OCI-LY1 (cell line): ENCODE measurements around the gene GAGE10.
"Not testable (repeated sequence)": the region's sequence is repeated elsewhere in the genome, so short reads cannot be mapped to it uniquely, and the experiment has no call there.

Source experiments
- H2AFZ ChIP-seq: fragments of 200-600 bp; sonication (generic), shearing (Covaris generic); 2 replicates; pipeline ENCODE4 v1.6.0; 2014; ENCODE audit warnings: antibody characterized with exemption, mild to moderate bottlenecking, low read length
- H3F3A ChIP-seq: fragments of 200-600 bp; sonication (generic), shearing (Covaris generic); 2 replicates; pipeline ENCODE4 v1.6.0; 2014; ENCODE audit warnings: mild to moderate bottlenecking, antibody characterized with exemption, low read length, moderate library complexity; ENCODE audit not compliant: insufficient read depth
- H3K27ac ChIP-seq: fragments of 200-600 bp; sonication (generic); 2 replicates; pipeline ENCODE4 v1.5.1; 2014; ENCODE audit warnings: low read length, mixed run types, mild to moderate bottlenecking, low read depth; ENCODE audit not compliant: poor library complexity, severe bottlenecking
- H3K27me3 ChIP-seq: fragments of 200-600 bp; sonication (generic); 2 replicates; pipeline ENCODE4 v1.6.0; 2014; ENCODE audit warnings: antibody characterized with exemption, mild to moderate bottlenecking, low read length, moderate library complexity; ENCODE audit not compliant: insufficient read depth
- H3K36me3 ChIP-seq: fragments of 200-600 bp; sonication (generic); 2 replicates; pipeline ENCODE4 v1.6.1; 2014; ENCODE audit warnings: mild to moderate bottlenecking, antibody characterized with exemption, low read length, moderate library complexity, mixed read lengths; ENCODE audit not compliant: insufficient read depth
- H3K4me1 ChIP-seq: fragments of 200-600 bp; sonication (generic); 2 replicates; pipeline ENCODE4 v1.5.1; 2014; ENCODE audit warnings: mild to moderate bottlenecking, low read length, moderate library complexity; ENCODE audit not compliant: insufficient read depth, severe bottlenecking
- H3K4me2 ChIP-seq: fragments of 200-600 bp; sonication (generic), shearing (Covaris generic); 2 replicates; pipeline ENCODE4 v1.6.1; 2014; ENCODE audit warnings: low read length
- H3K4me3 ChIP-seq: fragments of 200-600 bp; sonication (generic); 2 replicates; pipeline ENCODE4 v1.5.1; 2014; ENCODE audit warnings: low read length, low read depth, mild to moderate bottlenecking, mixed read lengths; ENCODE audit not compliant: poor library complexity, severe bottlenecking
- H3K79me2 ChIP-seq: fragments of 200-600 bp; shearing (Covaris generic); 2 replicates; pipeline ENCODE4 v1.6.1; 2016; ENCODE audit warnings: mixed run types, low read length, mixed read lengths; ENCODE audit not compliant: insufficient read depth
- H3K9ac ChIP-seq: fragments of 200-600 bp; sonication (generic), shearing (Covaris generic); 2 replicates; pipeline ENCODE4 v1.6.1; 2014; ENCODE audit warnings: mild to moderate bottlenecking, low read length, mixed read lengths
- H3K9me2 ChIP-seq: fragments of 200-600 bp; sonication (generic), shearing (Covaris generic); 2 replicates; pipeline ENCODE4 v1.6.1; 2014; ENCODE audit warnings: low read depth, mild to moderate bottlenecking, low read length, mixed read lengths
- H3K9me3 ChIP-seq: fragments of 200-600 bp; shearing (Covaris generic); 2 replicates; pipeline ENCODE4 v1.6.1; 2014; ENCODE audit warnings: low read length, mixed read lengths
- H4K20me1 ChIP-seq: fragments of 200-600 bp; sonication (generic), shearing (Covaris generic); 2 replicates; pipeline ENCODE4 v1.6.0; 2016; ENCODE audit warnings: mild to moderate bottlenecking, low read length; ENCODE audit not compliant: insufficient read depth
- EZH2 ChIP-seq: fragments of 200-600 bp; sonication (generic), shearing (Covaris generic); IDR thresholded peaks from 2 replicates; pipeline ENCODE4 v1.8.0; 2017; ENCODE audit warnings: borderline replicate concordance, mixed run types, mild to moderate bottlenecking, antibody characterized with exemption, low read length, moderate library complexity, mixed read lengths
- TF ChIP-seq, protein P1 (sequence below): fragments of 200-600 bp; sonication (generic), shearing (Covaris generic); IDR thresholded peaks from 2 replicates; pipeline ENCODE4 v1.5.1; 2017; ENCODE audit warnings: mild to moderate bottlenecking, antibody characterized with exemption, low read length, moderate library complexity, mixed read lengths

The GAGE10 gene

DNA sequence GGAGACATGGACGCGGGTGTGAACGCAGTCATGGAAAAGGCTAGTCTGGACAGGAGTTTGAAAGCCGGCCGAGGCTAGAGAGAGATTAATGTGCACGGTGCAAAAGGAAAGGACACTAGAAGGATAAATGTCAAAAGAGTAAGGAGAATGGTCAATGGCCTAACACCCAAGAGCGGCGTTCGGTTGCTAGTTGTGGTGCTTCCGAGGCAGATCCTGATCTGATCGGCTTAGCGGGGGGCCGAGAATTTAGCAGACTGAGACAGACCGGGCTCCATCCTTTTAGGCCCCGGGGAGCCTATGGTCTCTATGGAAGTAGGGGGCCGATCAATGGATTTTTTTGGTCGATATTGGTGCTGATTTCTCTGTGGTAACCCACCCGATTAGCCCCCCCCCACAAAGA lies 6.9 kb downstream of the GAGE10 start:
- H3K79me2 ChIP-seq = no peaks in the 10 kb centered on the region
- H3K36me3 ChIP-seq = no peaks in the 10 kb centered on the region
- peaks cover 14% of the 10 kb centered on the region for H3K4me1 ChIP-seq
- no peak overlapping the region for H3K9ac ChIP-seq
- no peaks in the 10 kb centered on the region for H3K9me2 ChIP-seq
- TF ChIP-seq, protein P1, sequence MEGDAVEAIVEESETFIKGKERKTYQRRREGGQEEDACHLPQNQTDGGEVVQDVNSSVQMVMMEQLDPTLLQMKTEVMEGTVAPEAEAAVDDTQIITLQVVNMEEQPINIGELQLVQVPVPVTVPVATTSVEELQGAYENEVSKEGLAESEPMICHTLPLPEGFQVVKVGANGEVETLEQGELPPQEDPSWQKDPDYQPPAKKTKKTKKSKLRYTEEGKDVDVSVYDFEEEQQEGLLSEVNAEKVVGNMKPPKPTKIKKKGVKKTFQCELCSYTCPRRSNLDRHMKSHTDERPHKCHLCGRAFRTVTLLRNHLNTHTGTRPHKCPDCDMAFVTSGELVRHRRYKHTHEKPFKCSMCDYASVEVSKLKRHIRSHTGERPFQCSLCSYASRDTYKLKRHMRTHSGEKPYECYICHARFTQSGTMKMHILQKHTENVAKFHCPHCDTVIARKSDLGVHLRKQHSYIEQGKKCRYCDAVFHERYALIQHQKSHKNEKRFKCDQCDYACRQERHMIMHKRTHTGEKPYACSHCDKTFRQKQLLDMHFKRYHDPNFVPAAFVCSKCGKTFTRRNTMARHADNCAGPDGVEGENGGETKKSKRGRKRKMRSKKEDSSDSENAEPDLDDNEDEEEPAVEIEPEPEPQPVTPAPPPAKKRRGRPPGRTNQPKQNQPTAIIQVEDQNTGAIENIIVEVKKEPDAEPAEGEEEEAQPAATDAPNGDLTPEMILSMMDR = no peak
- TF ChIP-seq EZH2 = no peak
- H3K4me2 ChIP-seq = no peak overlapping the region
- no peaks in the 10 kb centered on the region for H4K20me1 ChIP-seq
- no peak overlapping the region for H3K27ac ChIP-seq
- no peak overlapping the region for H2AFZ ChIP-seq
- no peaks in the 10 kb centered on the region for H3K27me3 ChIP-seq
- no peaks in the 10 kb centered on the region for H3K9me3 ChIP-seq
- no peak overlapping the region for H3K4me3 ChIP-seq
- no peaks in the 10 kb centered on the region for H3F3A ChIP-seq

DNA sequence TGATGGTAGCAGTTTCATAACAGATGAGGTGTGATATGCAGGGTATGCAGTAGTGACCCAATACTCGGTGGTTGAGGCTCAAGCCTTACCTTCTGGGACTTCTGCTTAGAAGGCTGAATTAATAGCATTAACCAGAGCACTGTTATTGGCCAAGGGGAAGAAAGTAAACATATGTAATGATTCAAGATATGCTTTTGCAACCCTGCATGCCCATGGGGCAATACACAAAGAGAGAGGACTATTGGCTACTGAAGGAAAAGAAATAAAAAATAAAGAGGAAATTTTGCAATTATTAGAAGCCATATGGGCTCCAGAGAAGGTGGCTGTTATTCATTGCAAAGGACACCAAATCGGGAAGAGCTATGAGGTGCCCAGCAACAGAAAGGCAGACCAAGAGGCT lies 8.7 kb downstream of the GAGE10 start:
- Histone ChIP-seq H3K9me2 (no peaks in the 10 kb centered on the region), H3K27me3 (no peaks in the 10 kb centered on the region), H2AFZ (no peak overlapping the region), H3K4me3 (no peak overlapping the region), H3K9me3 (no peaks in the 10 kb centered on the region), H3K4me1 (peaks cover 14% of the 10 kb centered on the region), H3K79me2 (no peaks in the 10 kb centered on the region), H3K27ac (no peak overlapping the region), H4K20me1 (no peaks in the 10 kb centered on the region), H3F3A (no peaks in the 10 kb centered on the region), H3K4me2 (no peak overlapping the region), H3K36me3 (no peaks in the 10 kb centered on the region), H3K9ac (no peak overlapping the region)
- TF ChIP-seq EZH2 = no peak
- TF ChIP-seq, protein P1 = no peak

DNA sequence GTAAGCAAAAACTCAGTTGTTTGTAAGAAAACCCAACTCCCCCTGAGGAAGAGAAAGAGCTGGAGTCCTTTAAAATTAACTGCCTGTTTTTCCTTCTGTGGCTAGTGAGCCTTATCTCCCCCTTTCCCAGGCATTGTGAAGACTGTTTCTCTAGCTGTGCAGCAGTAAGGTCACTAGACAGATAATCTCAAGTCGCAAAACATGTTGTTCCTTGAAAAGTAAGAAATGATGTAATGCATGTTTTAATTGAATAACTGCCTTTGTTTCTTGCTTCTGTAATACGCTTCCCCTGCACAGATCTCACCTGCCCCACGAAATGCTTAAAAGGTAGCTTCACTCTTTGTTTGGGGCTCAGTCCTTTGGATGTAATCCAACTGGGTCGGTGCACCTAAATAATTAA lies 12.6 kb downstream of the GAGE10 start:
- no peaks in the 10 kb centered on the region for H3K9me3 ChIP-seq
- no peak overlapping the region for H3K9ac ChIP-seq
- no peak overlapping the region for H3K27ac ChIP-seq
- no peaks in the 10 kb centered on the region for H3K4me1 ChIP-seq
- H3K9me2 ChIP-seq = no peaks in the 10 kb centered on the region
- H3F3A ChIP-seq = no peaks in the 10 kb centered on the region
- no peak overlapping the region for H3K4me3 ChIP-seq
- H4K20me1 ChIP-seq = no peaks in the 10 kb centered on the region
- no peaks in the 10 kb centered on the region for H3K36me3 ChIP-seq
- H3K4me2 ChIP-seq = no peak overlapping the region
- no peak overlapping the region for H2AFZ ChIP-seq
- no peak for TF ChIP-seq EZH2
- TF ChIP-seq, protein P1 = no peak
- no peaks in the 10 kb centered on the region for H3K27me3 ChIP-seq
- no peaks in the 10 kb centered on the region for H3K79me2 ChIP-seq

DNA sequence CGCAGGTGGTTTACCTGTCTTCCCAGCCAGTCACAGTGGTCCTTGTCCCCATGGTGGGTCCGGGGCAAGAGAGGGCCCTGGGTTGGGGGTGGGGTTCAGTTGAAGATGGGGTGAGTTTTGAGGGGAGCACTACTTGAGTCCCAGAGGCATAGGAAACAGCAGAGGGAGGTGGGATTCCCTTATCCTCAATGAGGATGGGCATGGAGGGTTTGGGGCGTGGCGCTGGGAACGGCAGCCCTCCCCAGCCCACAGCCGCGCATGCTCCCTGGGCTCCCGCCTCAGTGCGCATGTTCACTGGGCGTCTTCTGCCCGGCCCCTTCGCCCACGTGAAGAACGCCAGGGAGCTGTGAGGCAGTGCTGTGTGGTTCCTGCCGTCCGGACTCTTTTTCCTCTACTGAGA lies 18.3 kb downstream of the GAGE10 start, which contains the start of gene GAGE12J:
Gene GAGE12J, plus strand, starts transcription at position 301 of the 400 bp plus-strand sequence. CDS start 1,157 bp downstream, outside the sequence.
- H2AFZ ChIP-seq, H3F3A ChIP-seq, H3K4me2 ChIP-seq, H3K27me3 ChIP-seq, H3K79me2 ChIP-seq, H3K4me3 ChIP-seq, H3K27ac ChIP-seq, H3K9me3 ChIP-seq, H3K9ac ChIP-seq, H3K9me2 ChIP-seq, H3K36me3 ChIP-seq, H4K20me1 ChIP-seq, H3K4me1 ChIP-seq: not testable (repeated sequence)

DNA sequence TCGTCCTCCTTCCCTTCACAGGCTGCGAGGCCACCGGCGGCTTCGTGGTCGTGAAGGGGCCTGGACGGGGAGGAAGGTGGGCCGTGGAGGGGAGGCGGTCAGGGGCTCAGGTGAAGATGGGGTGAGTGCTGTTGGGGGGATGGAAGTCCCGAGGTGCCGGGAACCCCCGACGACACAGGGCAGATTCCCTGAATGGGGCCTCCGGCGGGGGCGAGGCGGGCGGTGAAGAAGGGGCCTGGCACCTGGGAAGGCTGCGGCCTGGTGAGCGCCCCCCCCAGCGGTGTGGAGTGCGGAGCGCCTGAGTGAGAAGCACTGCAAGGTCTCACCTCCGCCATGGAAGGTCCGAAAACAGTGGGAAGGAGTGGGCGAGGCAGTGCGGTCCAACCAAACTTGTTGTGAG lies 18.8 kb downstream of the GAGE10 start:
- H3K4me3 ChIP-seq, H3K4me1 ChIP-seq, H3K36me3 ChIP-seq, H2AFZ ChIP-seq, H3K9me2 ChIP-seq, H3K9ac ChIP-seq, H3K4me2 ChIP-seq, H4K20me1 ChIP-seq, H3K27ac ChIP-seq, H3K9me3 ChIP-seq, H3K79me2 ChIP-seq, H3F3A ChIP-seq, H3K27me3 ChIP-seq: not testable (repeated sequence)
